ENCODE measurements around the gene CDC25B. TPM values are rescaled to one million over a fixed set of nuclear protein-coding genes. Genes with fewer than 3 reads are reported as not detected.

The CDC25B gene
- total and polyA plus RNA-seq, 2 donors from 2014 or later: 24.1 to 40.3 TPM

DNA sequence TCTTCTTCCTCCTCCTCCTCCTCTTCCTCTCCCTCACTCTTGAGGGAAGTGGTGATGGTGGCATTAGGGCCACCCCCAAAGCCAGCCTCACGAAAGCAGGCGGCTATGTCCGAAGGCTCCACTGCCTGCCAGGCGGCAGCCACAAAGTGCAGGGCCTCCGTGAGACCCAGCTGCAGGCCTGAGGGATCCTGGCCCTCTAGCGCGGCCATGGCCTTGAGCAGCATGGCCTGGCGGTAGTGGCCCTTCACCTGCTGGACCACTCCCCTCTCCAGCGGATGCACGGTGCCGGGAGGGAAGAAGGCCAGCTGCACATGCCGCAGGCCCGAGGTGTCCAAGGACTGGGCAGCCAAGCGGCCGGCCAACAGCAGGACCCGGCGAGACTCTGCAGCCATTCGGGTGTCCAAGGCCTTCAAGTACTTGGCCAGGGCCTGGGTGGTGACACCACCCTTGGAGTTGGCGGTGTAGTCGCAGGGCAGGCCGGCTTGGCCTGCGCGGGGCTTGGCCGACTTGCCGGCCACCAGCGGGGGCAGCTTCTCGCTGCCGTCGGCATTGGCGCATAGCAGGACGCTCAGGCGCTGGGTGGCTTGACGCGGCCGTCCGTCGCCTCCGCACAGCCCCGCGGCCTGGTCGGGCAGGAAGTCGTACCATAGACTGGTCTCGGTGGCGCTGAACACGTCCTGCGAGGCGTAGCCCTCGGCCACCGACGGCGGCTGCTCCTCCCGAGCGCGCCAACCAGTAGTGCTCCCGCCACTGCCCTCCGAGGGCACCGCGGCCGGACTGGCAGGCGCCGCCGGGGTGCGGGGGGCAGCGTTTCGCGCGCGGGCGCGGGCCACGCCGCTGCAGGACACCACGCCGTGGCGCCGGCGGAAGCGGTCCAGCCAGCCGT lies 10.6 kb upstream of the CDC25B start:
- DNase-seq (peak in 2 of 5 donors; percentile 70 to 88), FAIRE-seq (no peak)
- no peaks in the 10 kb centered on the region for H3K9me3 ChIP-seq (ENCODE audit: control insufficient read depth in 2 of 3, insufficient read depth in 1 of 3, low read length in 3 of 3)
- intact Hi-C loops (cut with DNase I): no loop called here
- H3K27me3 ChIP-seq (ENCODE audit: control insufficient read depth, insufficient read depth, low read length): no peaks in the 10 kb centered on the region
- peak overlapping the region; percentile 76 to 77 for H3K27ac ChIP-seq (ENCODE audit: low read depth in 2 of 2, low read length in 2 of 2)
- no peaks in the 10 kb centered on the region for H3K36me3 ChIP-seq (ENCODE audit: control insufficient read depth in 2 of 3, insufficient read depth in 3 of 3, low read length in 3 of 3)
- peak overlapping the region in 2 of 3 donors; percentile 61 to 63 for H3K9ac ChIP-seq (ENCODE audit: low read length in 3 of 3)
- H3K4me3 ChIP-seq (ENCODE audit: low read length in 3 of 3): peak overlapping the region in 2 of 3 donors; percentile 74 to 75
- peaks cover 0 to 25% (median 18%) of the 10 kb centered on the region in 3 donors for H3K4me1 ChIP-seq (ENCODE audit: control insufficient read depth in 2 of 3, insufficient read depth in 2 of 3, low read depth in 1 of 3, low read length in 3 of 3)
- TF ChIP-seq, protein P1, sequence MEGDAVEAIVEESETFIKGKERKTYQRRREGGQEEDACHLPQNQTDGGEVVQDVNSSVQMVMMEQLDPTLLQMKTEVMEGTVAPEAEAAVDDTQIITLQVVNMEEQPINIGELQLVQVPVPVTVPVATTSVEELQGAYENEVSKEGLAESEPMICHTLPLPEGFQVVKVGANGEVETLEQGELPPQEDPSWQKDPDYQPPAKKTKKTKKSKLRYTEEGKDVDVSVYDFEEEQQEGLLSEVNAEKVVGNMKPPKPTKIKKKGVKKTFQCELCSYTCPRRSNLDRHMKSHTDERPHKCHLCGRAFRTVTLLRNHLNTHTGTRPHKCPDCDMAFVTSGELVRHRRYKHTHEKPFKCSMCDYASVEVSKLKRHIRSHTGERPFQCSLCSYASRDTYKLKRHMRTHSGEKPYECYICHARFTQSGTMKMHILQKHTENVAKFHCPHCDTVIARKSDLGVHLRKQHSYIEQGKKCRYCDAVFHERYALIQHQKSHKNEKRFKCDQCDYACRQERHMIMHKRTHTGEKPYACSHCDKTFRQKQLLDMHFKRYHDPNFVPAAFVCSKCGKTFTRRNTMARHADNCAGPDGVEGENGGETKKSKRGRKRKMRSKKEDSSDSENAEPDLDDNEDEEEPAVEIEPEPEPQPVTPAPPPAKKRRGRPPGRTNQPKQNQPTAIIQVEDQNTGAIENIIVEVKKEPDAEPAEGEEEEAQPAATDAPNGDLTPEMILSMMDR (IDR thresholded peaks at IDR 0.05; ENCODE audit: borderline replicate concordance, extremely low read depth, insufficient read depth): no peak

DNA sequence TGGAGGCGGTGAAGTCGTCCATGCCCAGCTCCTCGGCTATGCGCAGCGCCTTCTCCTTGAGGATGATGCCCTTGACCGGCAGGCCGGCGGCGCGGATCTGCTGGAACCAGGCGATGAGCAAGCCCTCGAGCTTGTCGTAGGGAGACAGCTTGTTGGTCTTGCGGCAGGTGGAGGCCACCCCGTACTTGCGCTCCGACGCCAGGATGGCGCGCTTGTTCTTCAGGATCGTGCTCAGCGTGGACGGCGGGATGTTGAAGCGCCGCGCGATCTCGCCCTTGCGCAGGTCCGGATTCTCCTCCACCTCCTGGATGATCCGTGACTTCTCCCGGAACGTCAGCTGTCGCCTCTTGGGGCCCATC lies 10.0 kb upstream of the CDC25B start:
- peak overlapping the region; percentile 69 to 75 (median 74) for H3K4me3 ChIP-seq (ENCODE audit: low read length in 3 of 3)
- no peaks in the 10 kb centered on the region for H3K9me3 ChIP-seq (ENCODE audit: control insufficient read depth in 2 of 3, insufficient read depth in 1 of 3, low read length in 3 of 3)
- intact Hi-C loops (cut with DNase I): no loop called here
- peak overlapping the region; percentile 76 to 77 for H3K27ac ChIP-seq (ENCODE audit: low read depth in 2 of 2, low read length in 2 of 2)
- H3K4me1 ChIP-seq (ENCODE audit: control insufficient read depth in 2 of 3, insufficient read depth in 2 of 3, low read depth in 1 of 3, low read length in 3 of 3): peaks cover 0 to 19% (median 12%) of the 10 kb centered on the region in 3 donors
- no peaks in the 10 kb centered on the region for H3K36me3 ChIP-seq (ENCODE audit: control insufficient read depth in 2 of 3, insufficient read depth in 3 of 3, low read length in 3 of 3)
- DNase-seq (peak in 4 of 5 donors; percentile 56 to 81 (median 65)), FAIRE-seq (no peak)
- TF ChIP-seq, protein P1 (IDR thresholded peaks at IDR 0.05; ENCODE audit: borderline replicate concordance, extremely low read depth, insufficient read depth): no peak
- peak overlapping the region; percentile 52 to 63 (median 55) for H3K9ac ChIP-seq (ENCODE audit: low read length in 3 of 3)
- no peaks in the 10 kb centered on the region for H3K27me3 ChIP-seq (ENCODE audit: control insufficient read depth, insufficient read depth, low read length)

DNA sequence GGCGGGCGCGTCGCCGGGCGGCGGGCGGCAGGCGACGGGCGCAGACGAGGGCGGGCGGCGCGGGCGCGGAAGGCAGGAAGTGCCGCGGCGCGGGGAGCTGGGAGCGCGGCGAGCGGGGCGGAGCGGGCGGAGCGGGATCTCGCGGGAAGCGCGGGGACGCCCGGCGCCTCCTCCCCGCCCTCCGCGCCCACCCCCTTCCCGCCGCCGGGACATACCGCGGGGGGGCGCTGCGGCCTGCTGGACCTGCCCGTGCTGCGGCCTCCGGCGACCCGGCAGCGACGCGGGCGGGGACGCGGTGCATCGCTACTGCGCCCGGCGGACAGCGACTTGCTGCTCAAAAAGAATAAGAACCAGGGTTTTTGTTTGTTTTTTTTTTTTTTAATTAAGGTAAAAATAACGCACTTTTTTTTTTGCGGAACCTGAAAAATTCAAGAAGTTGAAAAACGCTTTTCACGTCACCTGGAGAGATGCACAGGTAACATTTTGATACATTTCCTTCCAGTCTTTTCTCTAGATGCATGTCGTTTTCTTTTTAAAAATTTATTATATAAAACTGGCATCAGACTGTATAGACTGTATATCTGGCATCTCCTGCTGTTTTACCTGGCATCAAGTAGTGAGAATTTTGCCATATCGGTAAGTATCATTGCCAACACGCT lies 9.3 kb upstream of the CDC25B start, which contains the start of gene CENPB:
Gene CENPB, minus strand, starts transcription at position 76 of the 659 bp plus-strand sequence. CDS start 257 bp downstream, outside the sequence.
- intact Hi-C loops (cut with DNase I): no loop called here
- DNase-seq (peak; percentile 90 to 96 (median 93)), FAIRE-seq (no peak)

More for the DNA sequence above, 9.3 kb upstream of the CDC25B start, which contains the start of gene CENPB:
- H3K4me1 ChIP-seq (ENCODE audit: control insufficient read depth in 2 of 3, insufficient read depth in 2 of 3, low read depth in 1 of 3, low read length in 3 of 3): peaks cover 0 to 18% (median 12%) of the 10 kb centered on the region in 3 donors
- H3K36me3 ChIP-seq (ENCODE audit: control insufficient read depth in 2 of 3, insufficient read depth in 3 of 3, low read length in 3 of 3): no peaks in the 10 kb centered on the region
- peak within 1 kb of the TSS; percentile 76 to 77 for H3K27ac ChIP-seq (ENCODE audit: low read depth in 2 of 2, low read length in 2 of 2)
- H3K9ac ChIP-seq (ENCODE audit: low read length in 3 of 3): peak within 1 kb of the TSS; percentile 52 to 63 (median 55)
- H3K9me3 ChIP-seq (ENCODE audit: control insufficient read depth in 2 of 3, insufficient read depth in 1 of 3, low read length in 3 of 3): no peaks in the 10 kb centered on the region
- H3K27me3 ChIP-seq (ENCODE audit: control insufficient read depth, insufficient read depth, low read length): no peaks in the 10 kb centered on the region
- H3K4me3 ChIP-seq (ENCODE audit: low read length in 3 of 3): peak within 1 kb of the TSS; percentile 69 to 75 (median 74)
- TF ChIP-seq, protein P1 (IDR thresholded peaks at IDR 0.05; ENCODE audit: borderline replicate concordance, extremely low read depth, insufficient read depth): peak; percentile 88

All from kidney (tissue), 14 donors.